H9 (cell line): ENCODE data around the gene SRF. TPM values are rescaled to one million over a fixed set of nuclear protein-coding genes. Genes with fewer than 3 reads are reported as not detected.

Source experiments
- DNase-seq: peaks from one replicate; pipeline ENCODE4 v3.0.0-alpha.2; 2017
- H2AFZ ChIP-seq: one replicate; pipeline ENCODE4 v1.6.1; 2013; ENCODE audit warnings: mild to moderate bottlenecking, low read length, control low read depth, moderate library complexity
- H2AK5ac ChIP-seq: 2 replicates; pipeline ENCODE4 v1.6.1; 2013; ENCODE audit warnings: low read length, control low read depth, mixed read lengths; ENCODE audit not compliant: insufficient read length
- H2BK120ac ChIP-seq: one replicate; pipeline ENCODE4 v1.6.1; 2013; ENCODE audit warnings: low read depth, mild to moderate bottlenecking, low read length, control low read depth, inconsistent platforms; ENCODE audit not compliant: poor library complexity, severe bottlenecking
- H2BK12ac ChIP-seq: 2 replicates; pipeline ENCODE4 v1.6.1; 2013; ENCODE audit warnings: low read length, control low read depth, mixed read lengths, low read depth; ENCODE audit not compliant: insufficient read length
- H2BK15ac ChIP-seq: 2 replicates; pipeline ENCODE4 v1.6.1; 2013; ENCODE audit warnings: low read depth, low read length, control low read depth
- H2BK20ac ChIP-seq: one replicate; pipeline ENCODE4 v1.6.1; 2013; ENCODE audit warnings: low read depth, mild to moderate bottlenecking, low read length, control low read depth, inconsistent platforms; ENCODE audit not compliant: poor library complexity, severe bottlenecking
- H2BK5ac ChIP-seq: 2 replicates; pipeline ENCODE4 v1.6.1; 2013; ENCODE audit warnings: low read length, control low read depth, mixed read lengths; ENCODE audit not compliant: insufficient read length
- H3K14ac ChIP-seq: 2 replicates; pipeline ENCODE4 v1.6.1; 2013; ENCODE audit warnings: low read length, control low read depth; ENCODE audit not compliant: insufficient read depth
- H3K18ac ChIP-seq: 2 replicates; pipeline ENCODE4 v1.6.1; 2013; ENCODE audit warnings: low read depth, mild to moderate bottlenecking, mixed read lengths, low read length, control low read depth; ENCODE audit not compliant: insufficient read length
- H3K23ac ChIP-seq: 2 replicates; pipeline ENCODE4 v1.6.1; 2013; ENCODE audit warnings: low read length, control low read depth, mixed read lengths, low read depth; ENCODE audit not compliant: insufficient read length
- H3K23me2 ChIP-seq: 2 replicates; pipeline ENCODE4 v1.6.1; 2013; ENCODE audit warnings: low read depth, mild to moderate bottlenecking, mixed read lengths, low read length, control low read depth; ENCODE audit not compliant: insufficient read length, poor library complexity, severe bottlenecking
- H3K27ac ChIP-seq: 2 replicates; pipeline ENCODE4 v1.5.1; 2013; ENCODE audit warnings: low read length, control low read depth, mixed read lengths, low read depth; ENCODE audit not compliant: insufficient read length
- H3K27me3 ChIP-seq: 2 replicates; pipeline ENCODE4 v1.6.1; 2013; ENCODE audit warnings: low read length, control low read depth, inconsistent platforms; ENCODE audit not compliant: insufficient read depth
- H3K4ac ChIP-seq: 2 replicates; pipeline ENCODE4 v1.6.1; 2013; ENCODE audit warnings: low read depth, mild to moderate bottlenecking, control low read depth, inconsistent platforms, low read length, moderate library complexity
- H3K4me1 ChIP-seq: 2 replicates; pipeline ENCODE4 v1.6.1; 2013; ENCODE audit warnings: low read length, control low read depth, inconsistent platforms; ENCODE audit not compliant: insufficient read depth
- H3K4me2 ChIP-seq: 2 replicates; pipeline ENCODE4 v1.6.1; 2013; ENCODE audit warnings: low read length, control low read depth, mixed read lengths; ENCODE audit not compliant: insufficient read length, insufficient read depth
- H3K56ac ChIP-seq: 2 replicates; pipeline ENCODE4 v1.6.1; 2013; ENCODE audit warnings: low read depth, mild to moderate bottlenecking, mixed read lengths, low read length, control low read depth; ENCODE audit not compliant: insufficient read length
- H3K79me1 ChIP-seq: 2 replicates; pipeline ENCODE4 v1.6.1; 2013; ENCODE audit warnings: low read depth, mild to moderate bottlenecking, moderate library complexity, low read length, control low read depth, inconsistent platforms; ENCODE audit not compliant: insufficient read depth, poor library complexity, severe bottlenecking
- H3K79me2 ChIP-seq: 2 replicates; pipeline ENCODE4 v1.6.1; 2013; ENCODE audit warnings: low read length, control low read depth, inconsistent platforms; ENCODE audit not compliant: insufficient read depth
- H3K9ac ChIP-seq: 2 replicates; pipeline ENCODE4 v1.6.1; 2013; ENCODE audit warnings: low read length, control low read depth, mixed read lengths; ENCODE audit not compliant: insufficient read length; ENCODE audit errors: extremely low read depth
- H3K9me3 ChIP-seq: one replicate; pipeline ENCODE4 v1.6.1; 2013; ENCODE audit warnings: low read depth, low read length, inconsistent platforms; ENCODE audit not compliant: control insufficient read depth
- H3T11ph ChIP-seq: one replicate; pipeline ENCODE4 v1.6.1; 2013; ENCODE audit warnings: mild to moderate bottlenecking, low read length, control low read depth, inconsistent platforms
- H4K20me1 ChIP-seq: one replicate; pipeline ENCODE4 v1.6.1; 2013; ENCODE audit not compliant: control insufficient read depth, insufficient read length, insufficient read depth
- H4K5ac ChIP-seq: 2 replicates; pipeline ENCODE4 v1.6.1; 2013; ENCODE audit warnings: low read depth, mild to moderate bottlenecking, mixed read lengths, low read length, control low read depth; ENCODE audit not compliant: insufficient read length
- H4K8ac ChIP-seq: replicated peaks from 2 replicates; pipeline ENCODE4 v1.6.1; 2013; ENCODE audit warnings: low read length, control low read depth, mixed read lengths, low read depth; ENCODE audit not compliant: insufficient read length
- H4K91ac ChIP-seq: 2 replicates; pipeline ENCODE4 v1.6.1; 2013; ENCODE audit warnings: low read depth, mild to moderate bottlenecking, moderate library complexity, mixed read lengths, low read length, control low read depth; ENCODE audit not compliant: insufficient read length
- H3K27ac Mint-ChIP-seq, 3 experiments: 2 replicates in 2 of 3; 3 replicates in 1 of 3; pipeline ENCODE4 v1.8.0; 2020 to 2021; ENCODE audit warnings: mixed read lengths in 3 of 3, mild to moderate bottlenecking in 1 of 3, moderate library complexity in 1 of 3
- H3K27me3 Mint-ChIP-seq: 2 replicates; pipeline ENCODE4 v1.8.0; 2021; ENCODE audit warnings: low read depth, mild to moderate bottlenecking, moderate library complexity, mixed read lengths
- H3K36me3 Mint-ChIP-seq, 3 experiments: 2 replicates in 2 of 3; 3 replicates in 1 of 3; pipeline ENCODE4 v1.8.0; 2020 to 2021; ENCODE audit warnings: low read depth in 3 of 3, mixed read lengths in 3 of 3; ENCODE audit not compliant: insufficient read depth in 1 of 3
- H3K4me1 Mint-ChIP-seq, 2 experiments: 2 replicates each; pipeline ENCODE4 v1.8.0; 2020; ENCODE audit warnings: mixed read lengths in 2 of 2
- H3K4me3 Mint-ChIP-seq, 2 experiments: 2 replicates in 1 of 2; 3 replicates in 1 of 2; pipeline ENCODE4 v1.8.0; 2020 to 2021; ENCODE audit warnings: mild to moderate bottlenecking in 2 of 2, mixed read lengths in 2 of 2, moderate library complexity in 1 of 2
- H3K9me3 Mint-ChIP-seq, 2 experiments: 2 replicates in 1 of 2; 3 replicates in 1 of 2; pipeline ENCODE4 v1.8.0; 2020; ENCODE audit warnings: mild to moderate bottlenecking in 2 of 2, mixed read lengths in 2 of 2, moderate library complexity in 1 of 2
- CTCF ChIP-seq: fragments of 200-600 bp; sonication (generic); conservative IDR thresholded peaks from 3 replicates; pipeline ENCODE4 v1.8.0; 2021; ENCODE audit warnings: antibody characterized with exemption, mild to moderate bottlenecking
- WGBS: extraction: QIAGEN DNeasy Blood & Tissue Kit; methylation state at CpG from one replicate; pipeline ENCODE4 v1.1.7; 2013; ENCODE audit warnings: missing lambda C conversion rate, low lambda C conversion rate, mixed read lengths; ENCODE audit not compliant: insufficient read length; ENCODE audit errors: extremely low coverage; 5-methylcytosine and 5-hydroxymethylcytosine counted together
- long read RNA-seq: library from polyadenylated mRNA; unstranded; transcript quantifications from one replicate; pipeline ENCODE4 v2.0.0, GENCODE V29; 2020
- total RNA-seq: library from RNA; stranded (reverse); gene quantifications from 2 replicates; pipeline ENCODE4 v1.2.1, GENCODE V29; 2021

The SRF gene
- total RNA-seq: 57.5 and 59.7 TPM in 2 replicates
- long read RNA-seq, full-length matches to known transcripts: 5 of 18 reads
- long read RNA-seq, partial matches to known transcripts: 7 of 18 reads
- long read RNA-seq, other reads (novel, unspliced or antisense): 6 of 18 reads

GRCh38 chr6:43170931-43171706 is at the start of gene SRF:
Gene SRF (plus strand): TSS chr6:43171269. CDS start chr6:43171657, 388 bp downstream.
- Histone ChIP-seq H2BK20ac (no peak within 1 kb of the TSS), H4K20me1 (no peaks in the 10 kb centered on the region), H3K4ac (peak within 1 kb of the TSS; percentile 42; the same call in 1 of the 2 replicates), H3K27me3 (no peaks in the 10 kb centered on the region), H3K9me3 (no peaks in the 10 kb centered on the region), H4K8ac (no peak within 1 kb of the TSS), H3K27ac (peak within 1 kb of the TSS; percentile 60), H2BK5ac (peak within 1 kb of the TSS; percentile 23), H3K14ac (peak within 1 kb of the TSS; percentile 92), H3K23me2 (peaks cover 23% of the 10 kb centered on the region), H3K4me1 (peaks cover 4% of the 10 kb centered on the region; the same call in 1 of the 2 replicates), H2AK5ac (no peak within 1 kb of the TSS), H2BK12ac (no peak within 1 kb of the TSS), H2AFZ (no peak within 1 kb of the TSS), H3K79me1 (peaks cover 4% of the 10 kb centered on the region), H2BK120ac (peak within 1 kb of the TSS; percentile 96), H2BK15ac (no peak within 1 kb of the TSS; the same call in 1 of the 2 replicates), H3K9ac (peak within 1 kb of the TSS; percentile 73), H3K79me2 (peaks cover 2% of the 10 kb centered on the region; the same call in 1 of the 2 replicates), H3K18ac (peak within 1 kb of the TSS; percentile 99), H4K91ac (no peak within 1 kb of the TSS), H3T11ph (peak within 1 kb of the TSS; percentile 78), H3K23ac (no peak within 1 kb of the TSS), H3K56ac (no peak within 1 kb of the TSS), H3K4me2 (peak within 1 kb of the TSS; percentile 79), H4K5ac (peak within 1 kb of the TSS; percentile 8)
- Mint-ChIP-seq H3K27ac (peak within 1 kb of the TSS; percentile 93 to 100 (median 99)), H3K9me3 (peaks cover 0 to 3% of the 10 kb centered on the region in 2 experiments; a peak in 2 of 5 replicates), H3K4me1 (peaks cover 32 to 35% of the 10 kb centered on the region in 2 experiments), H3K27me3 (peaks cover 6% of the 10 kb centered on the region), H3K4me3 (peak within 1 kb of the TSS; percentile 99 to 100), H3K36me3 (peaks cover 19 to 27% (median 21%) of the 10 kb centered on the region in 3 experiments)
- WGBS: no CpG with 5 or more reads among the region's 83 CpGs
- DNase-seq: peak; percentile 99
- TF ChIP-seq CTCF: peak; percentile 77
